Measurements from ENCODE around the gene ASTN2.
A peak's percentile ranks its signal among the peaks of the same experiment; 100 is the strongest.

ASTN2 gene

DNA sequence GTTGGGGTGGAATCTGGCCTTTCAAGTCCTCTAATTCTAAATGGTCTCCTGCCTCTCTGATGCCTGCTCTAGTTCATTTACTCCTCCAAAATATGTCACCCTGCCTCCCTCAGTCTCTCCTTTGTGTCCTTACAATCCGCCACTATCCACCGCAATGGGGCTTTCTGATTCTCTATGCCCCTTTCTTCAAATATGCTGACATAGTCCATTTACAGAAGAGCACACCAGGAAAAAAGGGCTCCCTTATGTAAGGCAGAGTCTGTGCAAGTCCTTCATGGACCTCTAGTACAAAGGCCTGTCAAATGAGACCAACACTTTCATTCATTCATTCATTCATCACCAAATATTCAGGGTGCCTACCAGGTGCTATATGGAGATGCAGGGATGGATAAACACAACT lies 2.0 kb upstream of the ASTN2 start:
- peaks cover 0 to 10% of the 10 kb centered on the region in 2 donors for H3K4me1 ChIP-seq (ENCODE audit: control insufficient read depth in 2 of 2, insufficient read depth in 1 of 2, low read depth in 1 of 2, low read length in 2 of 2)
- H3K9me3 ChIP-seq (replicated peaks in 1 of 2; ENCODE audit: control insufficient read depth in 2 of 2, insufficient read depth in 1 of 2, low read depth in 1 of 2, low read length in 2 of 2), result no peaks in the 10 kb centered on the region
- no peak overlapping the region for H3K23ac ChIP-seq (ENCODE audit: low read depth, low read length, poor library complexity)
- no peak overlapping the region for H3K4ac ChIP-seq (ENCODE audit: low read length)
- H3K14ac ChIP-seq (ENCODE audit: low read length), result no peak overlapping the region
- H3K9ac ChIP-seq (ENCODE audit: low read depth, low read length, poor library complexity), result no peak overlapping the region
- H3K4me3 ChIP-seq (ENCODE audit: low read length in 2 of 2), result no peak overlapping the region
- no peaks in the 10 kb centered on the region for H3K79me1 ChIP-seq (ENCODE audit: low read depth, low read length)
- H3K27me3 ChIP-seq (ENCODE audit: control insufficient read depth in 3 of 3, insufficient read depth in 3 of 3, low read depth in 1 of 3, low read length in 3 of 3), result peaks cover 10 to 58% (median 27%) of the 10 kb centered on the region in 3 experiments
- no peak for DNase-seq (ENCODE audit: low spot score)
- H3K18ac ChIP-seq (ENCODE audit: low read length), result no peak overlapping the region
- H2BK5ac ChIP-seq (ENCODE audit: low read length), result no peak overlapping the region
- H2BK15ac ChIP-seq (ENCODE audit: low read length), result no peak overlapping the region
- H3K36me3 ChIP-seq (replicated peaks in 1 of 2; ENCODE audit: control insufficient read depth in 2 of 2, insufficient read depth in 2 of 2, low read length in 2 of 2), result no peaks in the 10 kb centered on the region
- H2AK5ac ChIP-seq (ENCODE audit: low read depth, low read length), result no peak overlapping the region
- H2BK120ac ChIP-seq (ENCODE audit: low read depth, low read length), result no peak overlapping the region
- no peak overlapping the region for H2BK12ac ChIP-seq (ENCODE audit: low read length)
- no peak overlapping the region for H3K27ac ChIP-seq (replicated peaks; ENCODE audit: low read length)
- no CpG with 5 or more reads among the region's 2 CpGs for WGBS, 2 donors (ENCODE audit: extremely low coverage in 2 of 2, insufficient read length in 2 of 2, insufficient replicate concordance in 1 of 2)
- H4K91ac ChIP-seq (ENCODE audit: low read depth, low read length, poor library complexity), result no peak overlapping the region
- H4K8ac ChIP-seq (ENCODE audit: low read depth, low read length), result no peak overlapping the region
- H2AFZ ChIP-seq (ENCODE audit: low read length), result no peak overlapping the region
- H3K4me2 ChIP-seq (ENCODE audit: insufficient read depth, low read length, poor library complexity, severe bottlenecking), result no peak overlapping the region

DNA sequence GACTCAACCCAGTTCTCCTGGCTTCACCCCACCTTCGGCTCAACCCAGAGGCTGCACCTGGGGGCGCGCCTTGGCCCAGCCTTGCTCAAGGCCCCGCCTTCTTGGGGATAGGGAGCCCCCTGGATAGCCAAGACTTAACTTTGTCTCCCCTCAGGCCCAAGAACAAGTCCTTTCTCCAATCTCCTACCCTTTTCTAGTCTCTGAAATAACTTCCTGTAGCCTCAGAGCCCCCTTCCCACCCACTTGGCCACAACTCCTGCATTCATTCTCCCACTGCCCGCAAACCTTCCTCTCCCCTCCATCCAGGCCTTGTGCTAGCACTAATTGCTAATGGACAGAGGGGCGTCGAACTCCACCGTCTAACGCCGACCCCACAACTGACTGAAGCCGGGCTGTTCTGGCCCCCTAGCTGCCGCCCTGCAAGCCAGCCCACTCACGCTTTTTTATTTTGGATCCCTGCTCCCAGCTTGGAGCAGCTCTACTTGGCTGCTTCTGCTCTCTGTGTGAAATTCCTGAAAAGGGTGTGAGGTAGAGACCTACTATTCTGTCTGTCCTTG lies 579 bp upstream of the ASTN2 start:
- no peaks in the 10 kb centered on the region for H3K9me3 ChIP-seq (replicated peaks in 1 of 2; ENCODE audit: control insufficient read depth in 2 of 2, insufficient read depth in 1 of 2, low read depth in 1 of 2, low read length in 2 of 2)
- peak overlapping the region; percentile 88 for H2AFZ ChIP-seq (ENCODE audit: low read length)
- no CpG with 5 or more reads among the region's 13 CpGs for WGBS, 2 donors (ENCODE audit: extremely low coverage in 2 of 2, insufficient read length in 2 of 2, insufficient replicate concordance in 1 of 2)
- peak overlapping the region; percentile 97 for H3K4me2 ChIP-seq (ENCODE audit: insufficient read depth, low read length, poor library complexity, severe bottlenecking)
- no peak overlapping the region for H3K9ac ChIP-seq (ENCODE audit: low read depth, low read length, poor library complexity)
- H3K4ac ChIP-seq (ENCODE audit: low read length), result no peak overlapping the region
- peak overlapping the region; percentile 49 for H2BK120ac ChIP-seq (ENCODE audit: low read depth, low read length)
- no peak overlapping the region for H2BK5ac ChIP-seq (ENCODE audit: low read length)
- no peak overlapping the region for H2AK5ac ChIP-seq (ENCODE audit: low read depth, low read length)
- H3K36me3 ChIP-seq (replicated peaks in 1 of 2; ENCODE audit: control insufficient read depth in 2 of 2, insufficient read depth in 2 of 2, low read length in 2 of 2), result no peaks in the 10 kb centered on the region
- H3K14ac ChIP-seq (ENCODE audit: low read length), result no peak overlapping the region
- DNase-seq (ENCODE audit: low spot score), result no peak
- H3K4me3 ChIP-seq (ENCODE audit: low read length in 2 of 2), result peak overlapping the region in 1 of 2 donors; percentile 89
- no peaks in the 10 kb centered on the region for H3K79me1 ChIP-seq (ENCODE audit: low read depth, low read length)
- no peak overlapping the region for H4K91ac ChIP-seq (ENCODE audit: low read depth, low read length, poor library complexity)
- no peak overlapping the region for H2BK12ac ChIP-seq (ENCODE audit: low read length)
- H3K4me1 ChIP-seq (ENCODE audit: control insufficient read depth in 2 of 2, insufficient read depth in 1 of 2, low read depth in 1 of 2, low read length in 2 of 2), result peaks cover 0 to 10% of the 10 kb centered on the region in 2 donors
- no peak overlapping the region for H2BK15ac ChIP-seq (ENCODE audit: low read length)
- peaks cover 10 to 58% (median 28%) of the 10 kb centered on the region in 3 experiments for H3K27me3 ChIP-seq (ENCODE audit: control insufficient read depth in 3 of 3, insufficient read depth in 3 of 3, low read depth in 1 of 3, low read length in 3 of 3)
- H4K8ac ChIP-seq (ENCODE audit: low read depth, low read length), result no peak overlapping the region
- H3K18ac ChIP-seq (ENCODE audit: low read length), result peak overlapping the region; percentile 30
- H3K23ac ChIP-seq (ENCODE audit: low read depth, low read length, poor library complexity), result no peak overlapping the region
- H3K27ac ChIP-seq (replicated peaks; ENCODE audit: low read length), result no peak overlapping the region

GRCh38 chr9:117414220-117414905 lies 494 bp downstream of the ASTN2 start:
- Histone ChIP-seq H3K18ac (ENCODE audit: low read length) (peak overlapping the region; percentile 93), H3K9ac (ENCODE audit: low read depth, low read length, poor library complexity) (peak overlapping the region; percentile 93), H3K27ac (replicated peaks; ENCODE audit: low read length) (no peak overlapping the region), H3K23ac (ENCODE audit: low read depth, low read length, poor library complexity) (no peak overlapping the region), H4K91ac (ENCODE audit: low read depth, low read length, poor library complexity) (no peak overlapping the region), H2BK12ac (ENCODE audit: low read length) (peak overlapping the region; percentile 32), H3K4me2 (ENCODE audit: insufficient read depth, low read length, poor library complexity, severe bottlenecking) (peak overlapping the region; percentile 97), H2AFZ (ENCODE audit: low read length) (peak overlapping the region; percentile 88), H3K4me1 (ENCODE audit: control insufficient read depth in 2 of 2, insufficient read depth in 1 of 2, low read depth in 1 of 2, low read length in 2 of 2) (peaks cover 0 to 10% of the 10 kb centered on the region in 2 donors), H3K14ac (ENCODE audit: low read length) (no peak overlapping the region), H3K4me3 (ENCODE audit: low read length in 2 of 2) (peak overlapping the region; percentile 32 to 89), H2AK5ac (ENCODE audit: low read depth, low read length) (no peak overlapping the region), H3K4ac (ENCODE audit: low read length) (no peak overlapping the region), H2BK120ac (ENCODE audit: low read depth, low read length) (peak overlapping the region; percentile 49), H3K36me3 (replicated peaks in 1 of 2; ENCODE audit: control insufficient read depth in 2 of 2, insufficient read depth in 2 of 2, low read length in 2 of 2) (no peaks in the 10 kb centered on the region), H4K8ac (ENCODE audit: low read depth, low read length) (no peak overlapping the region), H2BK5ac (ENCODE audit: low read length) (no peak overlapping the region), H3K27me3 (ENCODE audit: control insufficient read depth in 3 of 3, insufficient read depth in 3 of 3, low read depth in 1 of 3, low read length in 3 of 3) (peaks cover 10 to 53% (median 28%) of the 10 kb centered on the region in 3 experiments), H3K9me3 (replicated peaks in 1 of 2; ENCODE audit: control insufficient read depth in 2 of 2, insufficient read depth in 1 of 2, low read depth in 1 of 2, low read length in 2 of 2) (no peaks in the 10 kb centered on the region), H3K79me1 (ENCODE audit: low read depth, low read length) (no peaks in the 10 kb centered on the region), H2BK15ac (ENCODE audit: low read length) (peak overlapping the region; percentile 61)
- DNase-seq (ENCODE audit: low spot score), result no peak
- no CpG with 5 or more reads among the region's 77 CpGs for WGBS, 2 donors (ENCODE audit: extremely low coverage in 2 of 2, insufficient read length in 2 of 2, insufficient replicate concordance in 1 of 2)

- no peak overlapping the region for H2BK120ac ChIP-seq (ENCODE audit: low read depth, low read length)
- H3K4ac ChIP-seq (ENCODE audit: low read length), result no peak overlapping the region
- H2AFZ ChIP-seq (ENCODE audit: low read length), result peak overlapping the region; percentile 88
- no peak overlapping the region for H2AK5ac ChIP-seq (ENCODE audit: low read depth, low read length)
- H3K14ac ChIP-seq (ENCODE audit: low read length), result no peak overlapping the region
- no peaks in the 10 kb centered on the region for H3K36me3 ChIP-seq (replicated peaks in 1 of 2; ENCODE audit: control insufficient read depth in 2 of 2, insufficient read depth in 2 of 2, low read length in 2 of 2)
- no peak overlapping the region for H2BK5ac ChIP-seq (ENCODE audit: low read length)
- H2BK12ac ChIP-seq (ENCODE audit: low read length), result no peak overlapping the region
- H4K8ac ChIP-seq (ENCODE audit: low read depth, low read length), result no peak overlapping the region
- WGBS, 2 donors (ENCODE audit: extremely low coverage in 2 of 2, insufficient read length in 2 of 2, insufficient replicate concordance in 1 of 2), result no CpG with 5 or more reads among the region's 51 CpGs
- H2BK15ac ChIP-seq (ENCODE audit: low read length), result no peak overlapping the region
- no peak overlapping the region for H3K27ac ChIP-seq (replicated peaks; ENCODE audit: low read length)
- no peak overlapping the region for H3K9ac ChIP-seq (ENCODE audit: low read depth, low read length, poor library complexity)
- H3K4me1 ChIP-seq (ENCODE audit: control insufficient read depth in 2 of 2, insufficient read depth in 1 of 2, low read depth in 1 of 2, low read length in 2 of 2), result peaks cover 0 to 10% of the 10 kb centered on the region in 2 donors
- H3K27me3 ChIP-seq (ENCODE audit: control insufficient read depth in 3 of 3, insufficient read depth in 3 of 3, low read depth in 1 of 3, low read length in 3 of 3), result peaks cover 10 to 56% (median 28%) of the 10 kb centered on the region in 3 experiments
- peak overlapping the region; percentile 24 for H3K18ac ChIP-seq (ENCODE audit: low read length)
- H3K4me2 ChIP-seq (ENCODE audit: insufficient read depth, low read length, poor library complexity, severe bottlenecking), result peak overlapping the region; percentile 97
- no peak overlapping the region for H4K91ac ChIP-seq (ENCODE audit: low read depth, low read length, poor library complexity)
- H3K4me3 ChIP-seq (ENCODE audit: low read length in 2 of 2), result peak overlapping the region in 1 of 2 donors; percentile 89
- H3K79me1 ChIP-seq (ENCODE audit: low read depth, low read length), result no peaks in the 10 kb centered on the region
- peak; percentile 48 for DNase-seq (ENCODE audit: low spot score)
- H3K9me3 ChIP-seq (replicated peaks in 1 of 2; ENCODE audit: control insufficient read depth in 2 of 2, insufficient read depth in 1 of 2, low read depth in 1 of 2, low read length in 2 of 2), result no peaks in the 10 kb centered on the region
- no peak overlapping the region for H3K23ac ChIP-seq (ENCODE audit: low read depth, low read length, poor library complexity)
Observed at GRCh38 chr9:117413346-117414219, 1.3 kb downstream of the ASTN2 start.
